Gastroesophageal sphincter (tissue), 3 donors: Measurements from ENCODE around the gene NMRAL1.

Experiments used
- POLR2A ChIP-seq, 2 donors: fragments of 450-650 bp; IDR thresholded peaks; one replicate each; pipeline ENCODE4 v1.6.1; 2017; ENCODE audit warnings: antibody characterized with exemption in 2 of 2, mild to moderate bottlenecking in 2 of 2, moderate library complexity in 1 of 2
- TF ChIP-seq, protein P1 (sequence below), 4 experiments: fragments of 200-600 bp in 2 of 4; fragments of 450-650 bp in 2 of 4; sonication (generic) in 1 of 4; IDR thresholded peaks; one replicate each; pipeline ENCODE4 v1.5.1; 2017 to 2019; ENCODE audit warnings: antibody characterized with exemption in 4 of 4, mild to moderate bottlenecking in 2 of 4, moderate library complexity in 2 of 4

GRCh38 chr16:4463522-4464163 is 10.8 kb downstream of the NMRAL1 start:
- TF ChIP-seq, protein P1, sequence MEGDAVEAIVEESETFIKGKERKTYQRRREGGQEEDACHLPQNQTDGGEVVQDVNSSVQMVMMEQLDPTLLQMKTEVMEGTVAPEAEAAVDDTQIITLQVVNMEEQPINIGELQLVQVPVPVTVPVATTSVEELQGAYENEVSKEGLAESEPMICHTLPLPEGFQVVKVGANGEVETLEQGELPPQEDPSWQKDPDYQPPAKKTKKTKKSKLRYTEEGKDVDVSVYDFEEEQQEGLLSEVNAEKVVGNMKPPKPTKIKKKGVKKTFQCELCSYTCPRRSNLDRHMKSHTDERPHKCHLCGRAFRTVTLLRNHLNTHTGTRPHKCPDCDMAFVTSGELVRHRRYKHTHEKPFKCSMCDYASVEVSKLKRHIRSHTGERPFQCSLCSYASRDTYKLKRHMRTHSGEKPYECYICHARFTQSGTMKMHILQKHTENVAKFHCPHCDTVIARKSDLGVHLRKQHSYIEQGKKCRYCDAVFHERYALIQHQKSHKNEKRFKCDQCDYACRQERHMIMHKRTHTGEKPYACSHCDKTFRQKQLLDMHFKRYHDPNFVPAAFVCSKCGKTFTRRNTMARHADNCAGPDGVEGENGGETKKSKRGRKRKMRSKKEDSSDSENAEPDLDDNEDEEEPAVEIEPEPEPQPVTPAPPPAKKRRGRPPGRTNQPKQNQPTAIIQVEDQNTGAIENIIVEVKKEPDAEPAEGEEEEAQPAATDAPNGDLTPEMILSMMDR (IDR thresholded peaks at IDR 0.05) = no peak
- TF ChIP-seq POLR2A (IDR thresholded peaks at IDR 0.05) = no peak
